HCT116 (cell line): ENCODE results near the gene LGR6. TPM values are rescaled to one million over a fixed set of nuclear protein-coding genes. Genes with fewer than 3 reads are reported as not detected.

Experiments used
- ATAC-seq: fragments of 200-7000 bp; cut with Tn5 transposase; 2 replicates; pipeline ENCODE4 v1.9.1; 2020; ENCODE audit warnings: mild to moderate bottlenecking, moderate library complexity
- BruUV-seq: library from RNA; stranded (reverse); fragments of 400-500 nt; replicated peaks from 2 replicates; lab custom pipeline; 2021; lab: Mats Ljungman, UMichigan
- CTCF ChIA-PET: fragments of 300-600 bp; sonication (Branson Sonifier 250); formaldehyde crosslinking; loops from one replicate; lab custom pipeline; 2021; ENCODE audit warnings: antibody characterized with exemption; lab: Charles Lee
- POLR2A ChIA-PET: fragments of 300-600, 350-600 bp; sonication (Branson Sonifier 250); formaldehyde crosslinking; loops from one replicate; lab custom pipeline; 2021; ENCODE audit warnings: antibody characterized with exemption; lab: Charles Lee
- RAD21 ChIA-PET, 2 experiments: fragments of 300-600 bp; sonication (Branson Sonifier 250); formaldehyde crosslinking; loops; one replicate each; lab custom pipeline; 2023; ENCODE audit warnings: low total read pairs in 2 of 2; ENCODE audit not compliant: uncharacterized antibody in 2 of 2, unreplicated experiment in 2 of 2, low non-redundant PET in 1 of 2; lab: Charles Lee
- DNase-seq: peaks from one replicate; pipeline ENCODE4 v3.0.0-alpha.2; 2010; ENCODE audit warnings: low read depth, low spot score
- H2AFZ ChIP-seq: fragments of 200-600 bp; shearing (Covaris generic), sonication (generic); 2 replicates; pipeline ENCODE4 v1.6.1; 2017; ENCODE audit warnings: low read depth, mixed run types, mixed read lengths, antibody characterized with exemption, low read length; ENCODE audit not compliant: poor library complexity, severe bottlenecking
- H3K27ac ChIP-seq: 2 replicates; pipeline ENCODE4 v1.5.1; 2012; ENCODE audit warnings: low read depth, low read length
- H3K27me3 ChIP-seq: fragments of 200-600 bp; sonication (generic); 2 replicates; pipeline ENCODE4 v1.6.1; 2016; ENCODE audit warnings: mixed run types, low read length, mixed read lengths; ENCODE audit not compliant: insufficient read depth
- H3K36me3 ChIP-seq, 2 experiments: fragments of 200-500 bp in 1 of 2; fragments of 200-600 bp in 1 of 2; sonication (Bioruptor generic) in 1 of 2; sonication (generic) in 1 of 2; 2 replicates each; pipeline versions ENCODE4 v1.5.1 to v1.6.1; 2014 to 2016; ENCODE audit warnings: low read length in 2 of 2, inconsistent platforms in 1 of 2, mixed read lengths in 1 of 2, mixed run types in 1 of 2; ENCODE audit not compliant: insufficient read depth in 2 of 2, control insufficient read depth in 1 of 2
- H3K4me1 ChIP-seq, 2 experiments: fragments of 200-600 bp in 1 of 2; sonication (generic) in 1 of 2; 2 replicates each; pipeline versions ENCODE4 v1.5.1 to v1.6.1; 2012 to 2017; ENCODE audit warnings: low read length in 2 of 2, inconsistent platforms in 1 of 2, mild to moderate bottlenecking in 1 of 2, mixed read lengths in 1 of 2, mixed run types in 1 of 2, moderate library complexity in 1 of 2; ENCODE audit not compliant: insufficient read depth in 2 of 2, control insufficient read depth in 1 of 2
- H3K4me2 ChIP-seq: fragments of 200-600 bp; sonication (generic); 2 replicates; pipeline ENCODE4 v1.6.1; 2017; ENCODE audit warnings: mixed run types, low read length, mixed read lengths
- H3K4me3 ChIP-seq, 2 experiments: fragments of 200-600 bp in 1 of 2; sonication (generic) in 1 of 2; replicated peaks in 1 of 2; 2 replicates each; pipeline ENCODE4 v1.5.1; 2011 to 2016; ENCODE audit warnings: low read length in 2 of 2, control low read depth in 1 of 2, low read depth in 1 of 2, mild to moderate bottlenecking in 1 of 2, mixed read lengths in 1 of 2, mixed run types in 1 of 2
- H3K79me2 ChIP-seq: fragments of 200-600 bp; sonication (generic); 2 replicates; pipeline ENCODE4 v1.6.1; 2017; ENCODE audit warnings: mild to moderate bottlenecking, mixed run types, low read length, moderate library complexity, mixed read lengths; ENCODE audit not compliant: insufficient read depth
- H3K9ac ChIP-seq: fragments of 200-600 bp; sonication (generic); 2 replicates; pipeline ENCODE4 v1.6.1; 2016; ENCODE audit warnings: low read length, mixed read lengths
- H3K9me2 ChIP-seq: fragments of 200-600 bp; sonication (generic), shearing (Covaris generic); 2 replicates; pipeline ENCODE4 v1.6.1; 2017; ENCODE audit warnings: mixed run types, mild to moderate bottlenecking, moderate library complexity; ENCODE audit not compliant: insufficient read depth
- H3K9me3 ChIP-seq, 2 experiments: fragments of 200-500 bp in 1 of 2; fragments of 200-600 bp in 1 of 2; sonication (Bioruptor generic) in 1 of 2; sonication (generic) in 1 of 2; 2 replicates each; pipeline ENCODE4 v1.6.1; 2014 to 2017; ENCODE audit warnings: low read length in 2 of 2, mixed read lengths in 2 of 2, inconsistent platforms in 1 of 2, low read depth in 1 of 2, mild to moderate bottlenecking in 1 of 2, mixed run types in 1 of 2, moderate library complexity in 1 of 2; ENCODE audit not compliant: control insufficient read depth in 1 of 2, insufficient read depth in 1 of 2
- H4K20me1 ChIP-seq: fragments of 200-600 bp; sonication (generic), shearing (Covaris generic); 2 replicates; pipeline ENCODE4 v1.6.1; 2017; ENCODE audit warnings: mixed run types, mild to moderate bottlenecking, moderate library complexity; ENCODE audit not compliant: insufficient read depth
- CBX3 ChIP-seq: IDR thresholded peaks from 2 replicates; pipeline ENCODE4 v1.6.1; 2012; ENCODE audit warnings: low read depth
- CEBPB ChIP-seq: IDR thresholded peaks from 2 replicates; pipeline ENCODE4 v1.6.1; 2012; ENCODE audit warnings: low read depth
- EGR1 ChIP-seq: IDR thresholded peaks from 2 replicates; pipeline ENCODE4 v1.6.1; 2012; ENCODE audit warnings: low read depth
- EZH2phosphoT487 ChIP-seq: fragments of 200-600 bp; IDR thresholded peaks from 2 replicates; pipeline ENCODE4 v1.6.1; 2018; ENCODE audit warnings: antibody characterized with exemption, borderline replicate concordance
- FOSL1 ChIP-seq: IDR thresholded peaks from 2 replicates; pipeline ENCODE4 v1.6.1; 2012; ENCODE audit warnings: low read depth
- JUND ChIP-seq: IDR thresholded peaks from 2 replicates; pipeline ENCODE4 v1.6.1; 2012
- REST ChIP-seq: IDR thresholded peaks from 2 replicates; pipeline ENCODE4 v1.6.1; 2012; ENCODE audit warnings: low read depth
- TCF7L2 ChIP-seq: IDR thresholded peaks from 2 replicates; pipeline ENCODE4 v1.7.0; 2011; ENCODE audit warnings: borderline replicate concordance, inconsistent platforms; ENCODE audit not compliant: insufficient read depth, insufficient read length; ENCODE audit errors: extremely low read depth
- ZNF274 ChIP-seq: fragments of 200-500 bp; sonication (Bioruptor generic); IDR thresholded peaks from 2 replicates; pipeline ENCODE4 v1.6.1; 2014; ENCODE audit warnings: mild to moderate bottlenecking, low read depth, low read length, inconsistent platforms
- intact Hi-C: fragments of 100-400 bp; cut with micrococcal nuclease; formaldehyde crosslinking; loops from 2 replicates; pipeline ENCODE4 v1.10.0; 2022
- total RNA-seq: library from RNA; stranded (reverse); gene quantifications from one replicate; pipeline ENCODE4 v1.2.1, GENCODE V29; 2021; ENCODE audit not compliant: unreplicated experiment
- TF ChIP-seq, protein P1 (sequence below): IDR thresholded peaks from 2 replicates; pipeline ENCODE4 v1.6.1; 2011; ENCODE audit warnings: mild to moderate bottlenecking, low read length, moderate library complexity; ENCODE audit not compliant: insufficient replicate concordance; ENCODE audit errors: extremely low read depth
- TF ChIP-seq, protein P2 (sequence below), 3 experiments: fragments of 200-600 bp in 1 of 3; sonication (generic) in 1 of 3; IDR thresholded peaks in 2 of 3; conservative IDR thresholded peaks in 1 of 3; 2 replicates each; pipeline ENCODE4 v1.5.1; 2012 to 2017; ENCODE audit warnings: low read depth in 2 of 3, low read length in 2 of 3, antibody characterized with exemption in 1 of 3, borderline replicate concordance in 1 of 3, control low read depth in 1 of 3, mild to moderate bottlenecking in 1 of 3, mixed read lengths in 1 of 3, mixed run types in 1 of 3, moderate library complexity in 1 of 3; ENCODE audit not compliant: insufficient read depth in 1 of 3
- TF ChIP-seq, protein P3 (sequence below): IDR thresholded peaks from 2 replicates; pipeline ENCODE4 v1.6.1; 2012

Gene LGR6
- total RNA-seq, 1 experiment from 2014 or later: 0.20 TPM

DNA sequence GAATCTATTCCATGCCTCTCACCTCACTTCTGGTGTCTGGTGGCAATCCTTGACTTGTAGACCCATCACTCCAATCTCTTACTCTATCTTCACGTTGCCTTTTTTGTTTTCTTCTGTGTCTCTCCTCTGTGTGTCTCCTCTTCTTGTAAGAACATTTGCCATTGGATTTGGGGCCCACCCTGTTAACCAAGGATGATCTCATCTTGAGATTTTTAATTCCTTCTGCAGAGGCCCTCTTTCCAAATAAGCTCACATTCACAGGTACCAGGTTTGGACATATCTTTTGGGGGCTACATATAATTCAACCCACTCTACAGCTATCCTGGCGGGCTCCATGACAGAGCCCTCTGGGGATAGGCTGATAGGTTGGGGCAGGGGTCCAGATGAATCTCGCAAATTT is 92.3 kb downstream of the LGR6 start:
- no peaks in the 10 kb centered on the region for H3K9me2 ChIP-seq
- ChIA-PET RAD21 (no interaction called here), POLR2A (no interaction called here), CTCF (no interaction called here)
- no peak for ATAC-seq
- H3K9me3 ChIP-seq: no peaks in the 10 kb centered on the region
- no peaks in the 10 kb centered on the region for H3K79me2 ChIP-seq
- no peak overlapping the region for H3K27ac ChIP-seq
- DNase-seq: no peak
- TF ChIP-seq EGR1 (no peak), CBX3 (no peak), TCF7L2 (no peak), EZH2phosphoT487 (no peak), FOSL1 (no peak), REST (no peak), JUND (no peak), CEBPB (no peak), ZNF274 (no peak)
- TF ChIP-seq, protein P1, sequence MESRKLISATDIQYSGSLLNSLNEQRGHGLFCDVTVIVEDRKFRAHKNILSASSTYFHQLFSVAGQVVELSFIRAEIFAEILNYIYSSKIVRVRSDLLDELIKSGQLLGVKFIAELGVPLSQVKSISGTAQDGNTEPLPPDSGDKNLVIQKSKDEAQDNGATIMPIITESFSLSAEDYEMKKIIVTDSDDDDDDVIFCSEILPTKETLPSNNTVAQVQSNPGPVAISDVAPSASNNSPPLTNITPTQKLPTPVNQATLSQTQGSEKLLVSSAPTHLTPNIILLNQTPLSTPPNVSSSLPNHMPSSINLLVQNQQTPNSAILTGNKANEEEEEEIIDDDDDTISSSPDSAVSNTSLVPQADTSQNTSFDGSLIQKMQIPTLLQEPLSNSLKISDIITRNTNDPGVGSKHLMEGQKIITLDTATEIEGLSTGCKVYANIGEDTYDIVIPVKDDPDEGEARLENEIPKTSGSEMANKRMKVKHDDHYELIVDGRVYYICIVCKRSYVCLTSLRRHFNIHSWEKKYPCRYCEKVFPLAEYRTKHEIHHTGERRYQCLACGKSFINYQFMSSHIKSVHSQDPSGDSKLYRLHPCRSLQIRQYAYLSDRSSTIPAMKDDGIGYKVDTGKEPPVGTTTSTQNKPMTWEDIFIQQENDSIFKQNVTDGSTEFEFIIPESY: no peak
- TF ChIP-seq, protein P2, sequence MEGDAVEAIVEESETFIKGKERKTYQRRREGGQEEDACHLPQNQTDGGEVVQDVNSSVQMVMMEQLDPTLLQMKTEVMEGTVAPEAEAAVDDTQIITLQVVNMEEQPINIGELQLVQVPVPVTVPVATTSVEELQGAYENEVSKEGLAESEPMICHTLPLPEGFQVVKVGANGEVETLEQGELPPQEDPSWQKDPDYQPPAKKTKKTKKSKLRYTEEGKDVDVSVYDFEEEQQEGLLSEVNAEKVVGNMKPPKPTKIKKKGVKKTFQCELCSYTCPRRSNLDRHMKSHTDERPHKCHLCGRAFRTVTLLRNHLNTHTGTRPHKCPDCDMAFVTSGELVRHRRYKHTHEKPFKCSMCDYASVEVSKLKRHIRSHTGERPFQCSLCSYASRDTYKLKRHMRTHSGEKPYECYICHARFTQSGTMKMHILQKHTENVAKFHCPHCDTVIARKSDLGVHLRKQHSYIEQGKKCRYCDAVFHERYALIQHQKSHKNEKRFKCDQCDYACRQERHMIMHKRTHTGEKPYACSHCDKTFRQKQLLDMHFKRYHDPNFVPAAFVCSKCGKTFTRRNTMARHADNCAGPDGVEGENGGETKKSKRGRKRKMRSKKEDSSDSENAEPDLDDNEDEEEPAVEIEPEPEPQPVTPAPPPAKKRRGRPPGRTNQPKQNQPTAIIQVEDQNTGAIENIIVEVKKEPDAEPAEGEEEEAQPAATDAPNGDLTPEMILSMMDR (IDR thresholded peaks at IDR 0.05 in 2 of 3, conservative IDR thresholded peaks at IDR 0.05 in 1 of 3; ENCODE audit: borderline replicate concordance in 1 of 3, insufficient read depth in 1 of 3, low read depth in 2 of 3, low read length in 2 of 3): no peak
- TF ChIP-seq, protein P3, sequence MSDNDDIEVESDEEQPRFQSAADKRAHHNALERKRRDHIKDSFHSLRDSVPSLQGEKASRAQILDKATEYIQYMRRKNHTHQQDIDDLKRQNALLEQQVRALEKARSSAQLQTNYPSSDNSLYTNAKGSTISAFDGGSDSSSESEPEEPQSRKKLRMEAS: no peak
- no peak overlapping the region for H3K9ac ChIP-seq
- intact Hi-C loops: no loop called here
- peaks cover 13 to 16% of the 10 kb centered on the region in 2 experiments for H3K4me1 ChIP-seq
- peaks cover 78% of the 10 kb centered on the region; the same call in 1 of the 2 replicates for H3K27me3 ChIP-seq
- BruUV-seq: no TSS peak
- no peaks in the 10 kb centered on the region for H4K20me1 ChIP-seq
- no peaks in the 10 kb centered on the region for H3K36me3 ChIP-seq
- H2AFZ ChIP-seq: no peak overlapping the region
- H3K4me3 ChIP-seq: no peak overlapping the region
- H3K4me2 ChIP-seq: no peak overlapping the region
